Tibial nerve (tissue), 4 donors: Measurements from ENCODE around the gene ASB12.

Experiments used
- CTCF ChIP-seq, 5 experiments: fragments of 200-600 bp in 3 of 5; fragments of 450-650 bp in 2 of 5; sonication (generic) in 3 of 5; IDR thresholded peaks; one replicate each; pipeline ENCODE4 v1.5.1; 2016 to 2019; ENCODE audit warnings: antibody characterized with exemption in 5 of 5, mild to moderate bottlenecking in 3 of 5, moderate library complexity in 2 of 5
- EP300 ChIP-seq, 2 donors: sonication (generic); formaldehyde crosslinking; IDR thresholded peaks; one replicate each; pipeline ENCODE4 v1.6.1; 2017; ENCODE audit warnings: antibody characterized with exemption in 2 of 2, mild to moderate bottlenecking in 1 of 2
- POLR2A ChIP-seq, 2 donors: fragments of 450-650 bp; IDR thresholded peaks; one replicate each; pipeline ENCODE4 v1.6.1; 2017; ENCODE audit warnings: antibody characterized with exemption in 2 of 2, mild to moderate bottlenecking in 2 of 2, moderate library complexity in 2 of 2

DNA sequence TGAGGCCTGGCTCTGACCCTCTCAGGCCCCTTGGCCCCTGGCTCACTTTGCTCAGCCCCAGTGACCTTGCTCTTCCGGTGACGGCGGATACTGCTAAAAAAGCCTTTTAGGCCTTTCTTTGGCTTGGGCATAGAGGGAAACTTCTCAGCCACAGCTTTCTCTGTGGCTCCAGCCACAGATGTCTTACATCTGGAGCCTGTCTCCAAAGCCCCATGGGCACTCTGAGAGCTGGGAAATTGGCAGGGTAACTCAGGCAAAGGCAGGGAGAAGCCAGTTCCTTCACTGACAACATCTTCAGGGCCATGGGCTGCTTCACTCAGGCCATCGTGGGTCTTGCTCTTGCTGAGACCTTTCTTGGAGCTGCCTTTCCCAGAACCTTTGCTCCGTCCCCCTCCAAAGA, 37.7 kb downstream of the ASB12 start:
- TF ChIP-seq CTCF (IDR thresholded peaks at IDR 0.05) (no peak), POLR2A (IDR thresholded peaks at IDR 0.05) (no peak), EP300 (IDR thresholded peaks at IDR 0.05) (no peak)
